NOMO-1 treated with dmso at 0.1 percent for 144 hours (cell line): ENCODE measurements around the gene SPAG9.
A peak's percentile ranks its signal among the peaks of the same experiment; 100 is the strongest.

Source experiments
- DNase-seq: peaks from one replicate; lab custom pipeline; 2025; ENCODE audit not compliant: unreplicated experiment; lab: John Stamatoyannopoulos, UW

Gene SPAG9

GRCh38 chr17:51120739-51121619 is at the start of gene SPAG9:
SPAG9 (minus strand) TSS chr17:51120868; CDS start chr17:51120656, 212 bp downstream.
- DNase-seq, result peak; percentile 94

GRCh38 chr17:51169340-51169739 is 48.7 kb upstream of the SPAG9 start:
- no peak for DNase-seq

- DNase-seq, result peak; percentile 35
These were observed 46.6 kb upstream of the SPAG9 start for GRCh38 chr17:51166987-51167931.

- DNase-seq, result peak; percentile 67
These were observed 45.7 kb upstream of the SPAG9 start, which contains the start of gene NME2 for GRCh38 chr17:51166198-51166986. NME2 (plus strand) TSS chr17:51166411; CDS start chr17:51166831, 420 bp downstream.

GRCh38 chr17:51165680-51166197 is 45.1 kb upstream of the SPAG9 start:
- no peak for DNase-seq

- DNase-seq, result no peak
These were observed 44.4 kb upstream of the SPAG9 start for GRCh38 chr17:51164911-51165679.

GRCh38 chr17:51161541-51161940 is 40.9 kb upstream of the SPAG9 start:
- no peak for DNase-seq

GRCh38 chr17:51159604-51160003 is 38.9 kb upstream of the SPAG9 start:
- no peak for DNase-seq

- no peak for DNase-seq
These were observed 34.7 kb upstream of the SPAG9 start for GRCh38 chr17:51155416-51155815.

- DNase-seq, result no peak
These were observed 33.5 kb upstream of the SPAG9 start for GRCh38 chr17:51154176-51154575.

- DNase-seq, result peak; percentile 99
These were observed 32.8 kb upstream of the SPAG9 start, which contains the start of gene NME1 for GRCh38 chr17:51153210-51154072. NME1 (plus strand) TSS chr17:51153559; CDS start chr17:51155655, 2,096 bp downstream.

GRCh38 chr17:51152766-51153209 is 32.1 kb upstream of the SPAG9 start:
- DNase-seq, result no peak

- no peak for DNase-seq
These were observed 30.3 kb upstream of the SPAG9 start for GRCh38 chr17:51150932-51151331.

GRCh38 chr17:51149163-51149562 is 28.5 kb upstream of the SPAG9 start:
- no peak for DNase-seq

- DNase-seq, result no peak
These were observed 27.0 kb upstream of the SPAG9 start for GRCh38 chr17:51147650-51148049.

- no peak for DNase-seq
These were observed 23.8 kb upstream of the SPAG9 start for GRCh38 chr17:51144266-51145022.

- no peak for DNase-seq
These were observed 21.9 kb upstream of the SPAG9 start for GRCh38 chr17:51142597-51142996.

- no peak for DNase-seq
These were observed 15.3 kb upstream of the SPAG9 start for GRCh38 chr17:51135956-51136355.
